Neuronal stem cell (in vitro differentiated cells): Measurements from ENCODE around the gene PTPRT.

Source experiments
- DNase-seq: peaks from one replicate; pipeline ENCODE4 v3.0.0-alpha.2; 2013; ENCODE audit warnings: low spot score
- H2AFZ ChIP-seq: one replicate; pipeline ENCODE4 v1.6.1; 2013; ENCODE audit warnings: mild to moderate bottlenecking, low read length, inconsistent platforms
- H2AK5ac ChIP-seq: 2 replicates; pipeline ENCODE4 v1.6.1; 2013; ENCODE audit warnings: low read depth, mild to moderate bottlenecking, inconsistent platforms, low read length, moderate library complexity, mixed read lengths
- H2BK120ac ChIP-seq: 2 replicates; pipeline ENCODE4 v1.6.1; 2013; ENCODE audit warnings: low read depth, mild to moderate bottlenecking, inconsistent platforms, low read length, moderate library complexity, mixed read lengths
- H2BK12ac ChIP-seq: one replicate; pipeline ENCODE4 v1.6.1; 2013; ENCODE audit warnings: low read length, inconsistent platforms
- H2BK15ac ChIP-seq: 2 replicates; pipeline ENCODE4 v1.6.1; 2013; ENCODE audit warnings: mild to moderate bottlenecking, low read length, inconsistent platforms, mixed read lengths
- H2BK5ac ChIP-seq: one replicate; pipeline ENCODE4 v1.6.1; 2013; ENCODE audit warnings: inconsistent platforms, mild to moderate bottlenecking, low read length, moderate library complexity
- H3K14ac ChIP-seq: one replicate; pipeline ENCODE4 v1.6.1; 2013; ENCODE audit warnings: low read length, inconsistent platforms
- H3K18ac ChIP-seq: 2 replicates; pipeline ENCODE4 v1.6.1; 2013; ENCODE audit warnings: low read length, inconsistent platforms
- H3K23ac ChIP-seq: 2 replicates; pipeline ENCODE4 v1.6.1; 2013; ENCODE audit warnings: low read depth, mild to moderate bottlenecking, mixed read lengths, low read length, inconsistent platforms; ENCODE audit not compliant: poor library complexity
- H3K27ac ChIP-seq: replicated peaks from 3 replicates; pipeline ENCODE4 v1.5.1; 2013; ENCODE audit warnings: low read length, inconsistent platforms
- H3K27me3 ChIP-seq, 3 experiments: 2 replicates each; pipeline ENCODE4 v1.6.1; 2013; ENCODE audit warnings: low read length in 3 of 3, mild to moderate bottlenecking in 2 of 3, inconsistent platforms in 1 of 3, low read depth in 1 of 3, mixed read lengths in 1 of 3, moderate library complexity in 1 of 3; ENCODE audit not compliant: control insufficient read depth in 3 of 3, insufficient read depth in 3 of 3
- H3K36me3 ChIP-seq, 2 donors: replicated peaks in 1 of 2; 2 replicates each; pipeline ENCODE4 v1.6.1; 2013; ENCODE audit warnings: low read length in 2 of 2; ENCODE audit not compliant: control insufficient read depth in 2 of 2, insufficient read depth in 2 of 2
- H3K4ac ChIP-seq: 2 replicates; pipeline ENCODE4 v1.6.1; 2013; ENCODE audit warnings: inconsistent platforms, mild to moderate bottlenecking, low read length, moderate library complexity
- H3K4me1 ChIP-seq, 2 donors: 1 replicate in 1 of 2; 2 replicates in 1 of 2; pipeline ENCODE4 v1.6.1; 2013; ENCODE audit warnings: low read length in 2 of 2, low read depth in 1 of 2; ENCODE audit not compliant: control insufficient read depth in 2 of 2, insufficient read depth in 1 of 2
- H3K4me2 ChIP-seq: one replicate; pipeline ENCODE4 v1.6.1; 2013; ENCODE audit warnings: mild to moderate bottlenecking, low read length, inconsistent platforms; ENCODE audit not compliant: insufficient read depth, poor library complexity, severe bottlenecking
- H3K4me3 ChIP-seq, 2 donors: 2 replicates each; pipeline ENCODE4 v1.5.1; 2013; ENCODE audit warnings: low read length in 2 of 2, mild to moderate bottlenecking in 2 of 2, inconsistent platforms in 1 of 2, moderate library complexity in 1 of 2
- H3K79me1 ChIP-seq: one replicate; pipeline ENCODE4 v1.6.1; 2013; ENCODE audit warnings: low read depth, mild to moderate bottlenecking, inconsistent platforms, low read length, moderate library complexity
- H3K9ac ChIP-seq: one replicate; pipeline ENCODE4 v1.6.1; 2013; ENCODE audit warnings: mild to moderate bottlenecking, low read depth, low read length, inconsistent platforms; ENCODE audit not compliant: poor library complexity
- H3K9me3 ChIP-seq, 2 donors: replicated peaks in 1 of 2; 2 replicates each; pipeline versions ENCODE3 to v1.6.1; 2013; ENCODE audit warnings: low read length in 2 of 2, mild to moderate bottlenecking in 2 of 2, inconsistent platforms in 1 of 2, low read depth in 1 of 2, mixed read lengths in 1 of 2, moderate library complexity in 1 of 2; ENCODE audit not compliant: control insufficient read depth in 2 of 2, insufficient read depth in 1 of 2
- H4K8ac ChIP-seq: one replicate; pipeline ENCODE4 v1.6.1; 2013; ENCODE audit warnings: low read depth, mild to moderate bottlenecking, inconsistent platforms, low read length, moderate library complexity
- H4K91ac ChIP-seq: one replicate; pipeline ENCODE4 v1.6.1; 2013; ENCODE audit warnings: low read length, low read depth, mild to moderate bottlenecking, inconsistent platforms; ENCODE audit not compliant: poor library complexity
- WGBS, 2 donors: extraction: QIAGEN DNeasy Blood & Tissue Kit; methylation state at CpG; one replicate each; pipeline ENCODE4 v1.1.7; 2013; ENCODE audit warnings: missing lambda C conversion rate in 2 of 2, mixed read lengths in 1 of 2; ENCODE audit not compliant: insufficient read length in 2 of 2, insufficient replicate concordance in 1 of 2; ENCODE audit errors: extremely low coverage in 2 of 2; 5-methylcytosine and 5-hydroxymethylcytosine counted together

PTPRT gene

GRCh38 chr20:42703744-42704143 lies 486.0 kb downstream of the PTPRT start:
- Histone ChIP-seq H3K27me3 (no peaks in the 10 kb centered on the region), H3K23ac (no peak overlapping the region), H3K4ac (no peak overlapping the region), H2AK5ac (no peak overlapping the region), H3K9ac (no peak overlapping the region), H3K4me3 (no peak overlapping the region), H2BK5ac (no peak overlapping the region), H3K79me1 (no peaks in the 10 kb centered on the region), H3K36me3 (no peaks in the 10 kb centered on the region), H3K18ac (no peak overlapping the region), H2BK12ac (no peak overlapping the region), H4K91ac (no peak overlapping the region), H2AFZ (no peak overlapping the region), H3K27ac (no peak overlapping the region), H3K14ac (no peak overlapping the region), H3K9me3 (no peaks in the 10 kb centered on the region), H2BK15ac (no peak overlapping the region), H3K4me1 (peaks cover 0 to 2% of the 10 kb centered on the region in 2 donors), H4K8ac (no peak overlapping the region), H3K4me2 (no peak overlapping the region), H2BK120ac (no peak overlapping the region)
- WGBS, 2 donors, result no CpG with 5 or more reads among the region's 6 CpGs
- no peak for DNase-seq

GRCh38 chr20:42701948-42702347 lies 487.8 kb downstream of the PTPRT start:
- no peaks in the 10 kb centered on the region for H3K79me1 ChIP-seq
- no peak for DNase-seq
- peaks cover 0 to 2% of the 10 kb centered on the region in 2 donors for H3K4me1 ChIP-seq
- H2BK15ac ChIP-seq, result no peak overlapping the region
- H2AK5ac ChIP-seq, result no peak overlapping the region
- no peak overlapping the region for H3K4me2 ChIP-seq
- H3K18ac ChIP-seq, result no peak overlapping the region
- H4K91ac ChIP-seq, result no peak overlapping the region
- no peaks in the 10 kb centered on the region for H3K9me3 ChIP-seq
- no peak overlapping the region for H3K9ac ChIP-seq
- H3K4ac ChIP-seq, result no peak overlapping the region
- H3K14ac ChIP-seq, result no peak overlapping the region
- no peaks in the 10 kb centered on the region for H3K36me3 ChIP-seq
- H3K4me3 ChIP-seq, result no peak overlapping the region
- no peak overlapping the region for H3K27ac ChIP-seq
- H2BK120ac ChIP-seq, result no peak overlapping the region
- no peak overlapping the region for H2AFZ ChIP-seq
- no peak overlapping the region for H2BK12ac ChIP-seq
- no peak overlapping the region for H2BK5ac ChIP-seq
- no peaks in the 10 kb centered on the region for H3K27me3 ChIP-seq
- no peak overlapping the region for H3K23ac ChIP-seq
- H4K8ac ChIP-seq, result no peak overlapping the region
- WGBS, 2 donors, result no CpG with 5 or more reads among the region's 4 CpGs

GRCh38 chr20:42700372-42700771 lies 489.3 kb downstream of the PTPRT start:
- Histone ChIP-seq H3K36me3 (no peaks in the 10 kb centered on the region), H3K9ac (no peak overlapping the region), H2AFZ (no peak overlapping the region), H4K91ac (no peak overlapping the region), H3K14ac (no peak overlapping the region), H3K9me3 (no peaks in the 10 kb centered on the region), H2BK120ac (no peak overlapping the region), H3K27ac (no peak overlapping the region), H3K27me3 (no peaks in the 10 kb centered on the region), H3K4me3 (no peak overlapping the region), H2BK12ac (no peak overlapping the region), H3K23ac (no peak overlapping the region), H3K4me1 (peaks cover 0 to 2% of the 10 kb centered on the region in 2 donors), H2AK5ac (no peak overlapping the region), H2BK15ac (no peak overlapping the region), H3K79me1 (no peaks in the 10 kb centered on the region), H3K4ac (no peak overlapping the region), H3K18ac (no peak overlapping the region), H4K8ac (no peak overlapping the region), H3K4me2 (no peak overlapping the region), H2BK5ac (no peak overlapping the region)
- no peak for DNase-seq
- no CpG with 5 or more reads among the region's 8 CpGs for WGBS, 2 donors

- H3K4me2 ChIP-seq, result no peak overlapping the region
These were observed 491.7 kb downstream of the PTPRT start for GRCh38 chr20:42697962-42698361.

More at GRCh38 chr20:42697962-42698361, 491.7 kb downstream of the PTPRT start:
- no peaks in the 10 kb centered on the region for H3K9me3 ChIP-seq
- H3K14ac ChIP-seq, result no peak overlapping the region
- H2BK12ac ChIP-seq, result no peak overlapping the region
- no peak overlapping the region for H3K4ac ChIP-seq
- H3K23ac ChIP-seq, result no peak overlapping the region
- H4K8ac ChIP-seq, result no peak overlapping the region
- no peaks in the 10 kb centered on the region for H3K27me3 ChIP-seq
- H4K91ac ChIP-seq, result no peak overlapping the region
- H2BK15ac ChIP-seq, result no peak overlapping the region
- no peak overlapping the region for H2AK5ac ChIP-seq
- no peak overlapping the region for H2AFZ ChIP-seq
- no peak overlapping the region for H3K4me3 ChIP-seq
- H3K18ac ChIP-seq, result no peak overlapping the region
- no peak overlapping the region for H3K27ac ChIP-seq
- WGBS, 2 donors, result no CpG with 5 or more reads among the region's 3 CpGs
- peaks cover 0 to 2% of the 10 kb centered on the region in 2 donors for H3K4me1 ChIP-seq
- H2BK120ac ChIP-seq, result no peak overlapping the region
- no peak overlapping the region for H3K9ac ChIP-seq
- H3K79me1 ChIP-seq, result no peaks in the 10 kb centered on the region
- no peak for DNase-seq
- no peaks in the 10 kb centered on the region for H3K36me3 ChIP-seq
- no peak overlapping the region for H2BK5ac ChIP-seq
